ENCODE results near the gene SRMS. TPM values are rescaled to one million over a fixed set of nuclear protein-coding genes. Genes with fewer than 3 reads are reported as not detected.

The SRMS gene
- total and polyA plus RNA-seq, 2 of the 13 experiments (the other 11 are each of a cell fraction or from before 2014, with no cell fraction given) = not detected

GRCh38 chr20:63534427-63534830 is 13.1 kb downstream of the SRMS start (continued):
- TF ChIP-seq ZIK1 (CRISPR knock-in tag; IDR thresholded peaks at IDR 0.05; ENCODE audit: borderline replicate concordance, low read depth) (0 out of 2 replicates have a peak, but pooled peaks have one; percentile 2), LBX2 (CRISPR knock-in tag; IDR thresholded peaks at IDR 0.05; ENCODE audit: borderline replicate concordance) (peak; percentile 29; the same call in 1 of the 2 replicates), ZNF432 (CRISPR knock-in tag; IDR thresholded peaks at IDR 0.05; ENCODE audit: borderline replicate concordance) (peak; percentile 51; the same call in 1 of the 2 replicates), ARNT (IDR thresholded peaks at IDR 0.05) (no peak), SSRP1 (CRISPR knock-in tag; IDR thresholded peaks at IDR 0.05) (no peak)

GRCh38 chr20:63533871-63534393 is 13.6 kb downstream of the SRMS start:
- H3K79me2 ChIP-seq (ENCODE audit: insufficient read depth, low read length) = no peaks in the 10 kb centered on the region
- no TSS peak for BruUV-seq (replicated peaks)
- intact Hi-C loops (cut with micrococcal nuclease; ENCODE audit: unreplicated experiment) = loop anchor here (10.0 kb wide), 1 partner anchor 121 kb away; the partner anchor contains the start of genes RTEL1 and STMN3
- peaks cover 38 to 62% of the 10 kb centered on the region in 2 experiments for H3K27me3 ChIP-seq (ENCODE audit: control insufficient read depth in 1 of 2, insufficient read depth in 2 of 2, low read length in 2 of 2)
- H3K9ac ChIP-seq (ENCODE audit: insufficient read depth, low read depth, low read length) = no peak overlapping the region
- in situ Hi-C loops (cut with HindIII; ENCODE audit: extremely low pct_ligation_motif_present, low pct_unique_long_range_greater_than_20kb) = no loop called here
- no peak for FAIRE-seq
- H3K4me1 ChIP-seq (ENCODE audit: insufficient read depth, low read length) = peaks cover 42% of the 10 kb centered on the region
- WGBS (ENCODE audit: low lambda C conversion rate) = 38% methylated on average over 27 of the region's 28 CpGs
- H3K4me2 ChIP-seq (ENCODE audit: low read depth, low read length) = peak overlapping the region; percentile 10; the same call in 1 of the 2 replicates
- CTCF ChIA-PET (ENCODE audit: low intra/inter-chr PET ratio, low total read pairs) = no interaction called here
- no peak overlapping the region for H3K27ac ChIP-seq (ENCODE audit: extremely low read length, insufficient read depth, low read length)
- POLR2A ChIA-PET = interaction anchor here (1.5 to 2.7 kb wide), 3 partner anchors 11 to 92 kb away, joined by 3 to 9 read pairs (median 5); partner anchors contain the start of gene PPDPF
- no peaks in the 10 kb centered on the region for H3K36me3 ChIP-seq (replicated peaks in 1 of 2; ENCODE audit: control insufficient read depth in 1 of 2, insufficient read depth in 2 of 2, low read length in 2 of 2)
- peaks cover 4% of the 10 kb centered on the region; the same call in 1 of the 2 replicates for H4K20me1 ChIP-seq (ENCODE audit: insufficient read depth, low read length)
- no peak overlapping the region for H2AFZ ChIP-seq (ENCODE audit: low read length)
- ATAC-seq = no peak
- peak overlapping the region in 1 of 3 experiments; percentile 14; a peak in 1 of 6 replicates for H3K4me3 ChIP-seq (replicated peaks in 1 of 3; ENCODE audit: insufficient read depth in 1 of 3, low read depth in 2 of 3, low read length in 3 of 3)
- H3K9me3 ChIP-seq (ENCODE audit: low read length) = no peaks in the 10 kb centered on the region
- no peak for DNase-seq (ENCODE audit: low spot score)
- TF ChIP-seq HOXA7 (CRISPR knock-in tag; IDR thresholded peaks at IDR 0.05) (no peak), CBX5 (CRISPR knock-in tag; IDR thresholded peaks at IDR 0.05; ENCODE audit: borderline replicate concordance) (no peak), SMAD1 (CRISPR knock-in tag; IDR thresholded peaks at IDR 0.05; ENCODE audit: borderline replicate concordance, low read depth) (no peak), ZNF501 (CRISPR knock-in tag; IDR thresholded peaks at IDR 0.05) (no peak), ZMYM3 (CRISPR knock-in tag; IDR thresholded peaks at IDR 0.05) (no peak), RBM39 (IDR thresholded peaks at IDR 0.05; ENCODE audit: low read depth, low read length, poor library complexity, severe bottlenecking) (no peak), SIN3A (IDR thresholded peaks at IDR 0.05; ENCODE audit: borderline replicate concordance, low read depth, low read length) (no peak), ZNF589 (CRISPR knock-in tag; conservative IDR thresholded peaks at IDR 0.05) (no peak), ZFY (CRISPR knock-in tag; IDR thresholded peaks at IDR 0.05) (peak; percentile 25; the same call in 1 of the 2 replicates), NAIF1 (CRISPR knock-in tag; IDR thresholded peaks at IDR 0.05; ENCODE audit: borderline replicate concordance) (no peak), ZNF552 (CRISPR knock-in tag; IDR thresholded peaks at IDR 0.05; ENCODE audit: borderline replicate concordance) (no peak), NONO (IDR thresholded peaks at IDR 0.05) (no peak), NONO (CRISPR knock-in tag; conservative IDR thresholded peaks at IDR 0.05) (no peak), ZBTB38 (CRISPR knock-in tag; IDR thresholded peaks at IDR 0.05) (peak; percentile 59), ZNF776 (CRISPR knock-in tag; IDR thresholded peaks at IDR 0.05) (0 out of 2 replicates have a peak, but pooled peaks have one; percentile 20), HOXA9 (CRISPR knock-in tag; IDR thresholded peaks at IDR 0.05; ENCODE audit: borderline replicate concordance) (no peak), ZSCAN20 (CRISPR knock-in tag; IDR thresholded peaks at IDR 0.05; ENCODE audit: borderline replicate concordance) (no peak), MATR3 (CRISPR knock-in tag; IDR thresholded peaks at IDR 0.05) (0 out of 2 replicates have a peak, but pooled peaks have one; percentile 55), ZC3H4 (CRISPR knock-in tag; IDR thresholded peaks at IDR 0.05; ENCODE audit: borderline replicate concordance) (no peak), SP5 (CRISPR knock-in tag; IDR thresholded peaks at IDR 0.05; ENCODE audit: borderline replicate concordance, low read depth) (no peak), ZFAT (CRISPR knock-in tag; conservative IDR thresholded peaks at IDR 0.05) (no peak)
